NCI-H2081 (cell line): ENCODE results near the gene COCH.
A peak's percentile ranks its signal among the peaks of the same experiment; 100 is the strongest.

Experiments
- DNase-seq, 2 experiments: peaks; one replicate each; lab custom pipeline; 2025; lab: John Stamatoyannopoulos, UW

Gene COCH

GRCh38 chr14:30874120-30874998 lies at the start of gene COCH:
Gene COCH (plus strand): TSS chr14:30874559. CDS start chr14:30874939, 380 bp downstream.
- peak; percentile 62 to 82 for DNase-seq

DNA sequence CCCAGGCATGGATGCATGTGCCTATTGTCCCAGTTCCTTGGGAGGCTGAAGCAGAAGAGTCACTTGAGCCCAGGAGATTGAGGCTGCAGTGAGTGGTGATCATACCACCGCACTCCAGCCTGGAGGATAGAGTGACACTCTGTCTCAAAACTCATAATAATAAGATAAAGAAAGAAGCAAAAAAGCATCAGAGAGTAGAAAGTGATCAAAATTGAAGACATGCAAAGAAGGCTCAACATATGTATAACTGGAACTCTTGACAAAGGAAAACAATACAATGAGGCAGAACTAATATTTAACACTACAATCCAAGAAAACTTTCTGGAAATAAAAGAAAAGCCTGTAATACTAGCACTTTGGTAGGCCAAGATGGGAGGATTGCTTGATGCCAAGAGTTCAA lies 48.3 kb upstream of the COCH start:
- no peak for DNase-seq

GRCh38 chr14:30829853-30830252 lies 44.5 kb upstream of the COCH start:
- DNase-seq, result no peak

DNA sequence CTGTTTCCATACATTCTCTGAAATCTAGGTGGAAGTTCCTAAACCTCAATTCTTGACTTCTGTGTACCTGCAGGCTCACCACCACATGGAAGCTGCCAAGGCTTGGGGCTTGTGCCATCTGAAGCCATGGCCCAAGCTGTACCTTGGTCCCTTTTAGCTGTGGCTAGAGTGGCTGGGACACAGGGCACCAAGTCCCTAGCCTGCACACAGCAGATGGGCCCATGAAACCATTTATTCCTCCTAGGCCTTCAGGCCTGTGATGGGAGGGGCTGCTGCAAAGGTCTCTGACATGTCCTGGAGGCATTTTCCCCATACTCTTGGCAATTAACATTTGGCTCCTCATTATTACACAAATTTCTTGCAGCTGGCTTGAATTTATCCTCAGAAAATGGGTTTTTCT lies 40.0 kb upstream of the COCH start:
- DNase-seq, result no peak

- no peak for DNase-seq
These were observed 36.0 kb upstream of the COCH start for GRCh38 chr14:30838351-30838750.

DNA sequence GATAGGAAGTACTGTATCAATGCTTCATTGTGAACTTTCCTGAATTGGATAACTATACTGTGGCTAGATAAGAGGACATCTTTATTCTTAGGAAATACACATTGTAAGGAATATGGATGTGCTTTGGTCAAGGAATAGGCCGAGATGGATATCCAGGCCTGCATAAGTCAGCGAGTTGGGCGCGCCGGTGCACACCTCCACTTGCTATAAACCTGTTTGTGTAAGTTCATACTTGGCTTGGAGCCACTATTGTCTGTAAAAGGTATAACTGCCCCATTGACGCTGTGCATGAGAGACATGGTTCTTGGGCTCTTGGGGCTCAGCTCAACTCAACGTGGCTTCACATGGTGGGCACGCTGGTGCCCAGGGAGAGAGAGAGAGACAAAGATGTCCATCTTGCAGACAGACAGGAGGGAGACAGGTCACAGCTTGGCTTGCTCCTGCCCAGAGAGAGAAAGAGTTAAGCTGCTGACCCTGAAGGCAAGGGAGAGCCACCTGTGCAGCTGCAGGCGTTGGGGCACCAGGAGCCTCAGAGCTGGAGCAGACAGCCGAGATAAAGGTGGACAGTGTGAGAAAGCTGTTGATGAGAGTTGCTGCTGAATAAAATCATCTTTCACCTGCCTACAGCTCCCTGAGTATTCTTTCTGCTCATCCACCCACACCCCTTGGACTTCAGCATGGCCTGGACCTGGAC lies 34.1 kb upstream of the COCH start:
- DNase-seq, result no peak

- no peak for DNase-seq
These were observed 31.9 kb upstream of the COCH start for GRCh38 chr14:30842431-30842830.

DNA sequence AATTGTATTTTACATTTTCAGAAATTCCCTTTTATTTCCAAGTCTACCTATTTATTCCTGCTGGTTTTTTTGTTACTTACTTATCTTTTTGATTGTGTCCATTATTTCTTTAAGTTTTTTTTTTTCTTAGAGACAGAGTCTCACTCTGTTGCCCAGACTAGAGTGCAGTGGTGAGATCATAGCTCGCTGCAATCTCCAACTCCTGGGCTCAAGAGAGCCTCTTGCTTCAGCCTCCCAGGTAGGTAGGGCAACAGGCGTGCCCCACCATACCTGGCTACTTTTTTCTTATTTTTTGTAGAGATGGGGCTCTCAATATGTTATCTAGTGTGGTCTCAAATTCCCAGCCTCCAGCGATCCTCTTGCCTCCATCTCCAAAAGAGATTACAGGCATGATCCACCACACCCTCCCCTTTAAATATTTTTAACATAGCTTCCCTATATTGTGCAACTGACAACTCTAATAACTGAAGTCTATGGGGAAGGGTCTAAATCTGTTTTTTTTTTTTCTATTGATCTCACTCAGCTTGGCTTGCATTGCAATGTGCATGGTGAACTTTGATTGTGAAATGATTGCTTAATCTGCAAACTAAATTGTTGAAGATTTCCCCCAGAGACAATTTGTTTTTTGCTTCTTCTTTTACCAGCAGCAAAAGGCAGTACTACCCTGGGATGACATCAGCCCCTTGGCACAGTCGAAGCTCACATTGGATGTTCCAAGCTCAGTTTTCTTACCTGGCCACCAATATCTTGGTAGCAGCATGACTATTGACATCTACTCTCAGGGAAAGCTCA lies 25.7 kb upstream of the COCH start:
- DNase-seq, result no peak

- DNase-seq, result no peak
These were observed 25.0 kb upstream of the COCH start for GRCh38 chr14:30849354-30849753.

- DNase-seq, result no peak
These were observed 24.4 kb upstream of the COCH start for GRCh38 chr14:30849983-30850382.

DNA sequence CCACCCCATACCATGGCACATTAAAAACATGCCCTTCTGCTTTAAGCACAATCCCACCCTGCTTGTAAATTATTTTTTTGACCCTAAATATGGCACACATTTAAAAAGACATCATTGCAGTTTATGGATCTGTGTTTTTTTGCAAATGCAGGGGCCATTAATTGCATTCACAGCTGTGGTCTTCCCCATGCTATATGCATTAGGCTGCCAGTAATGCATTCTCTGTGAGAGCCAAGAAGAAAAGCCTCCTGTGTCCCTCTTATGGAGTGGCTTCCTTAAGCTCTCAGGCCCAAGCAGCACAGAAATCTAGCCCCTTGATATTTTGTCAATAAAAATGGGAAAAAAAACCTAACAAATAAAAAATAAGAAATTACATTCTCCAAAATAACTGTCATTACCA lies 20.4 kb upstream of the COCH start:
- no peak for DNase-seq

- no peak for DNase-seq
These were observed 19.9 kb upstream of the COCH start for GRCh38 chr14:30854492-30854891.

DNA sequence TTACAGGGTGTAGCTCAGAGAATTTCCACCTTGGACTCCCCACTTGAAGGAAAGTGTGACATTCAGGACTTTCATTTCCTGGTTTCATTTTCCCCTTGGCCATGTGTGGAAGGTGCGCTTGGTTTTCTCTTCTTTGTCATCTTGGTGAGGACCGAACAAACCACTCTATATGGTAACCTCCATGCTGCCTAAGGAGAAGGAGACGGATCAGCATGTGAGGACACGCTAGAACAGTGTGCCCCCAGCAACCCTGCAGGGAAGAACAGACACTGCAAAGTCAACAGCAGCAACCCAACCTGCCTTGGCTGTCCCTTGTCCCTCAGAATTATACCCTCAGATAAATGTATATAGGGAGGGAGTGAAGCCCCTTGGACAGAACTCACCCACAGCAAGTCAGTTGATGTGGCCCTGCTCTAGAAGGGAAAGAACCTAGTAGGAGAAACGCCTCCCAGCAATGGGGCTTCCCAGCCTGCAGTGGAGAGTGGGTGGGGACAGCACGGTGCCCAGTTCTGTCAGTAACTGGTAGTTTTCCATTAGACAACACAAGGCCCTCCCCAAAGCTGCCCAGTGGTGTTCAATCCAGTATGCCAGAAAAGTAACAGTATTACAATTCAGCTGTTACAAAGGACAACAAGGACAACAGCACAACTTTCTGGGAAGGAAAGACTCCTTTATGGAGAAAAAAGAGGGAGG lies 18.9 kb upstream of the COCH start:
- DNase-seq, result no peak

- no peak for DNase-seq
These were observed 13.2 kb upstream of the COCH start for GRCh38 chr14:30861200-30861599.

- DNase-seq, result no peak
These were observed 9.4 kb upstream of the COCH start for GRCh38 chr14:30864934-30865333.

DNA sequence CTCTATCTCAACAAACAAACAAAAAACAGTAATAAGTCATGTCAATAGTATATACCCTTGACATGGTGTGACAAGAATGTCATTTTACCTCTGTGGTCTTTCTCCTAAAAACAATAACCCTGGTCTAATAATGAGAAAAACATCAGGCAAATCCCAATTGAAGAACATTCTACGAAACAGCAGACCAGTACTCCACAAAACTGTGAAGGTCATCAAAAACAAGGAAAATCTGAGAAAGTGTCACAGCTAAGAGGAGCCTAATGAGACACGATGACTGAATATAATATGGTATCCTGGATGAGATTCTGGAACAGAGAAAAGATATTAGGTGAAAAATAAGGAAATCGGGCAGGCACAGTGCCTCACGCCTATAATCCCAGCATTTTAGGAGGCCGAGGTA lies 5.6 kb upstream of the COCH start:
- DNase-seq, result no peak

DNA sequence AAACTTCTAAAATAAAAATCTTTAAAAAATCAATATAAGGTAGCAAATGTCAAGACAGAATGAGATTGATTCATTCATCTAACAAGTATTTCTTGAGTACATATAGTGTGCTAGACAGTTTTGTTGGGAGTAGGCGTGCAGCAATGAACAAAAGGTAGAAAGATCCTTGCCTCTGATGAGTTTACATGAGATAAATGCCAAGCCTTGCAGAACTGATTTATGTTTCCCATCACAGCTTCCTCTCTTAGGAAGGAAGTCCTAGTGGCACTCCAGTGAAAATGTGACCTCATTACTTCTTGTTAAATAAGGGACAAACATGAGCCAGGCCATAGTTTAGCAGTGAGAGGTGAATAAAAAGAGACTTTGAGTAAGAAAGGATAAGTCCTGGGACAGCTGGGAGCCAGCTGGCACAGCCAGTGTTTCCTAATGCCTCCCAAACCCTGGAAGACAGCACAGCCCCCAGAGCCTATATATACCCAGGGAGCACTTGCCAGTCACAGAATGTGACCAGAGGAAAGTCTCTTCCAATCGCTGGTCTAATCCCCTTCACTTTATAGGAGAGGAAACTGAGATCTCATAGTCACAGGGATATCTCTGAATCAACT lies 4.7 kb upstream of the COCH start:
- no peak for DNase-seq

- DNase-seq, result peak in 1 of 2 experiments; percentile 48
These were observed 1.8 kb upstream of the COCH start for GRCh38 chr14:30872602-30873001.

- DNase-seq, result no peak
These were observed 845 bp upstream of the COCH start for GRCh38 chr14:30873308-30874119.

- peak; percentile 28 to 37 for DNase-seq
These were observed 834 bp downstream of the COCH start for GRCh38 chr14:30874999-30875787.
